Subcutaneous adipose tissue (tissue), 4 donors: ENCODE data around the gene FRMPD4. TPM values are rescaled to one million over a fixed set of nuclear protein-coding genes. Genes with fewer than 3 reads are reported as not detected.

ENCODE experiments used
- total RNA-seq, 4 donors: library from RNA; depleted of rRNA; stranded (reverse); fragments of >200 nt; gene quantifications; one replicate each; pipeline ENCODE4 v1.1.0, GENCODE V29; 2016
- TF ChIP-seq, protein P1 (sequence below): fragments of 450-650 bp; IDR thresholded peaks from one replicate; pipeline ENCODE4 v1.5.1; 2016; ENCODE audit warnings: low read depth, mild to moderate bottlenecking, control low read depth, antibody characterized with exemption, moderate library complexity

Gene FRMPD4
- total RNA-seq, 4 donors from 2014 or later: 0.17 to 0.44 (median 0.19) TPM; not detected in 1

DNA sequence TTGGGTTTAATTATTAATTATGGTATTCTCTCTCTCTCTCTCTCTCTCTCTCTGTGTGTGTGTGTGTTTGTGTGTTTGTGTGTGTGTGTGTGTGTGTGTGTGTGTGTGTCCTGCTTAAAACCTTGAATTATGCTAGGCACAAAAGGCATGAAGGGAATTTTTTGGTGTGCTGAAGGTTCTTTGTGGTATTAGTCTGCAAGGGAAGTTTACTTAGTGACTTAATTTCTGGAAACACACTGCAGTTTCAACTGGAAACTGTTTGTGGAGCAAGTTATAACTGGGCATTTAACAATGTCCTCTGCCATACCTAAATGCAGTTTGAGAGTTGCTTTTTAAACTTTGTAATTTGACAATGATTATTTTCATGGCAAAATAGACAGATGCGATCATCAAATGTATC, 111.7 kb downstream of the FRMPD4 start:
- TF ChIP-seq, protein P1, sequence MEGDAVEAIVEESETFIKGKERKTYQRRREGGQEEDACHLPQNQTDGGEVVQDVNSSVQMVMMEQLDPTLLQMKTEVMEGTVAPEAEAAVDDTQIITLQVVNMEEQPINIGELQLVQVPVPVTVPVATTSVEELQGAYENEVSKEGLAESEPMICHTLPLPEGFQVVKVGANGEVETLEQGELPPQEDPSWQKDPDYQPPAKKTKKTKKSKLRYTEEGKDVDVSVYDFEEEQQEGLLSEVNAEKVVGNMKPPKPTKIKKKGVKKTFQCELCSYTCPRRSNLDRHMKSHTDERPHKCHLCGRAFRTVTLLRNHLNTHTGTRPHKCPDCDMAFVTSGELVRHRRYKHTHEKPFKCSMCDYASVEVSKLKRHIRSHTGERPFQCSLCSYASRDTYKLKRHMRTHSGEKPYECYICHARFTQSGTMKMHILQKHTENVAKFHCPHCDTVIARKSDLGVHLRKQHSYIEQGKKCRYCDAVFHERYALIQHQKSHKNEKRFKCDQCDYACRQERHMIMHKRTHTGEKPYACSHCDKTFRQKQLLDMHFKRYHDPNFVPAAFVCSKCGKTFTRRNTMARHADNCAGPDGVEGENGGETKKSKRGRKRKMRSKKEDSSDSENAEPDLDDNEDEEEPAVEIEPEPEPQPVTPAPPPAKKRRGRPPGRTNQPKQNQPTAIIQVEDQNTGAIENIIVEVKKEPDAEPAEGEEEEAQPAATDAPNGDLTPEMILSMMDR: no peak

DNA sequence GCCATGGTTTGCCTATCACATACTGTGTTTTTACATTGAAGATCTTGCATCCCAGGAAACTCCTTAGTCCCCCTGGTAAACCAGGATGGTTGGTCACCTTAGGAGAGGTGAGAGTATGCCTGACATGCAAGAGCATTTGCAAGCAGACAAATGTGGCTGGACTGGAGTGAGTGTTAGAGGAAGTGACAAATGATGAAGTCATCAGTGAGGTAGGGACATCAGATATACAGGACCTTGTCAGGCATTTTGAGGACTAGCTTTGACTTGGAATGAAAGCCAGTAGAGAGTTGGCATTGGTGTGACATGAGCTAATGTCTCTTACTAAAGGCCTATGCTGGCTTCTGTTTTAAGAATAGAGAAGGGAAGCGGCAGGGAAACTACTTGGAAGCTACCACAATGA, 124.9 kb downstream of the FRMPD4 start:
- TF ChIP-seq, protein P1: no peak

DNA sequence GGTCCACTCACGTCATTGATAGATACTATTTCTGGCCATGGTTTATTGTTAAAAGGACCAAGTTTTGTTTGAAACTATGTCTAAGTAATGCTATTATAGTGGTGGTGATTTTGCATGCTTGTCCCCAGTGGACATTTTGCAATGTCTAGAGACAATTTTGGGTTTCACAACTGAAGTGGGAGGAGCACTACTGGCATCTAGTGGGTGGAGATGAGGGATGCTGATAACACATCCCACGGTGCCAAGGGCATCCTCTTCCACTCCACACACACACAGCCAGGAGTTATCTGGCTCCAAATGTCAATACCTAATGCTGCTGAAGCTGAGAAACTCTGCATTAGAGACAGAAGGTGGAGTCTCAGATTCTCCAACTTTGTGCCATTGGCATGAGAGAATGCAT, 131.2 kb downstream of the FRMPD4 start:
- TF ChIP-seq, protein P1: no peak

DNA sequence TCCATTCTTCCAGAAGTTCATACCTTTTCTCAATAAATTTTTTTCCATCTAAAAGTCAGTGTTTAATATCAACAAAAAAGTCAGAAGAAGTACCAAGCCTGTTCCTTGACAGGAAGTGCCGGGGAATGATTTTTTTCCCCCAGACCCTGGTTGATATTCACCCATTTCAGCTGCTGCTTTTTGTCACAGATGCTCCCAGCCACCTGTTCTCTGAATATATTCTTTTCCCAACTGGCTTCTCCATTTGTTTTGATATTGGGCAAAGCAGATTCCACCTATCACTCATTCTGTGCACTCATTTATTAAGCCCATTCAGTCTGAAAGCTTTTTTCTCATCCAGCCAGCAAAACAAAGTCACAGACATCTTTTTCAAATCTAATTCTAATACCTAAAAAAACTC, 139.9 kb downstream of the FRMPD4 start:
- TF ChIP-seq, protein P1: no peak

DNA sequence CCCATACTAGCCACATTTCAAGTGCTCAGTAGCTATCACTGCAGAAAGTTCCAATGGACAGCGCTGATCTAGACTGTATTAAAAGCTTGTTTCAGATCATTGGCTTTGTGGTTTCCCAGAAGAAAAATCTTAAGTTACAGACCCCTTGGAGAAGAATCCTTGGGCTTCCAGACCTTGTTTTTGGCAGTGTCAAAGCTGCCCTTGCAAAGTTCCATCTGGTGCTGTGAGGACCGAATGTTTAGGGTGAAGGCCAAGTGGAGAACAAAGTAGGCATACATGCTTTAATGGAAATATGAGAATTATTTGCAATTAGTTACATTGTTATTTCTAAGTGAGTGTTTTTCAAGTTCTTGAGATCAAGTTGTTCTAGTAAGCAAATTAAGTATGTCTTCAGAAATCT, 144.7 kb downstream of the FRMPD4 start:
- TF ChIP-seq, protein P1: no peak

DNA sequence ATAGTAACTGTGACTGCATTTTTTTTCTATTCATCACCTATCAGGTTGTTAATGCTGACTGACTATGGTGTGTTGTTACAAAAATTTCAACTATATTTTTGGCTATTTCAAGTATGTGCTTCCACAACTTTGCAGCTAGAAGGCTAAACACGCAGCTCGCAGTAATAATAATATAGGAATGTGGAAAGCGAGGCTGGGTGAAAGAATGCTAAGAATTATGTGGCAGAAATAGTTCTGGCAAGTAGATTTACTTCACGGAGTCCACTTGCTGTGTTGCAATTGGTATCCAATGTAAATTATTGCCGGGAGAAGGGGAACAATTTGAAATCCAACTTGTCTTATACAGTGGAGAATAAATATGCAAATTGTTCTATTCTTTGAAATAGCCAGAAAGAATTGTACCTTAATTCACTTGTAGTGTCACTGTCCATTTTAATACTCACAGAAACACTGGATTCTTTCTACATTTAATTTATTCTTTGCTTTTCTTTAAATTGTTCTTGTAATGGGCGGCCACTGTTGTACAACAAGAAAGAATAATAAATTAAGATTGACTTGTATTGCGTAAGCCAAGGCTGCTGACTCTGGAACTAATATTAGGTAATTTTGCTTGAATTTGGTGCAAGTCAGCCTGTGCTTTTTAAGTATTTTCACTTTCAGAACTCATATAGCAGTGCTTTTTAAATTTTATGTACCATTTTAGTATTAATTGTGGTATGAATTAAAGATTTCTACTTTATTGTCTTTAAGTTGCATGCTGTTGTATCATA, 154.9 kb downstream of the FRMPD4 start:
- TF ChIP-seq, protein P1: no peak

DNA sequence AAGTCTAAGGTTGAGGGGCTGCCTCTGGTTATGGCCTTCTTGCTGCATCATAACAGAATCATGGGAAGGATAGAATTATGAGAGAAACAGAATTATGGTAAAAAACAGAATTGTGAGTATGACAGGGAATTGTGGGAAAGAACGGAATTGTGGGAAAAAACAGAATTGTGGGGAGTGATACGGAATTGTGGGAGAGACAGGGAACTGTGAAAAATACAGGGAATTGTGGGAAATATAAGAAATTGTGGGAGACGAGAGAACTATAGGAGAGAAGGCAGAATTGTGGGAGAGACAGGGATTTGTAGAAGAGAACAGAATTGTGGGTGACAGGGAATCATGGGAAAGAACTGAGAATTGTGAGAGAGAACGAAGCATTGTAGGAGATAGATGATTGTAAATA, 159.1 kb downstream of the FRMPD4 start:
- TF ChIP-seq, protein P1: no peak
